Measurements from ENCODE around the gene DNAI1.
A peak's percentile ranks its signal among the peaks of the same experiment; 100 is the strongest.
"Not testable (repeated sequence)": the region's sequence is repeated elsewhere in the genome, so short reads cannot be mapped to it uniquely, and the experiment has no call there.

DNAI1 gene

DNA sequence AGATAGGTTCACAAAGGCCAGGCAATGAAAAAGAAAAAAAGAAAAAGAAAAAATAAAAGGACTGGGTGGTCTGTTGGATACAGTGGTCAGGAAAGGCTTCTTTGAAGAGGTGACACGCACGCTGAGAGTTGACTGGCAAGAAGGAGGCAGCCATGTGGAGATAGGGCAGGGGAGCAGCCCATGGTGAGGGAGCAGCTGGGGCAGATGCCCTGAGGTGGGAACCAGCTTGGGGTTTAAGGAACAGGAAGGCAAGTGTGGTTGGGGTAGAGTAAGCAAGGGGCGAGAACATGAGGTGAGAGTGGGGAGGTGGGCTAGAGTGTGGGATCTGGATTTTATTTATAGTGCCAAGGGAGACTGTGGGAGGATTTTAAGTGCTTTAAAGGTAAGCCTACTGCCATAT lies 57.4 kb downstream of the DNAI1 start:
- no peak for DNase-seq

- DNase-seq: no peak
These were observed 58.6 kb downstream of the DNAI1 start for GRCh38 chr9:34517185-34517584.

DNA sequence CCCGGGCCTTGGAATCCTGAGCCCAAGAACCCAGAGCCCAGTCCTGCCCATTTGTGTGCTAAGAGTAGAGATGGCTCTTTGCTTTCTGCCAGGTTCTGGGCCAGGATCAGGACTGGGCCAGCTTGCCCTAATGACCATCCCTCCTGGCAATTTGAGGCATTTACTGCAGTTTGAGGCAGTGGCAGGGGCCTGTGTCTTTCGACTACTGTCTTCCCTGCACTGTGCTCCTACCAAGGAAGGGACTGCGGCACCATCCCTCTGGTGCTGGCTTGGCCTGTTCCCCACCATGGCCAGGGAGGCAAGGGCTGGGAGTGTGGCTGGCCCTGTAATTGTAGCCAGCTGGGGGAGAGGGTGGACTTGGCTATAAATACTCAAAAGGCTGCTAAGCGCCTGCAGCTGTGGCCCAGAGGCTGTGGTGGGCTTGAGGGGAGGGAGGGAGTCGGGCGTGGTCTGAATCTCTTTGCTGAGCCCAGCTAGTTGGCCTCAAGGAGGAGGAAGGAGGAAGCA lies 59.6 kb downstream of the DNAI1 start:
- peak; percentile 9 for DNase-seq

DNA sequence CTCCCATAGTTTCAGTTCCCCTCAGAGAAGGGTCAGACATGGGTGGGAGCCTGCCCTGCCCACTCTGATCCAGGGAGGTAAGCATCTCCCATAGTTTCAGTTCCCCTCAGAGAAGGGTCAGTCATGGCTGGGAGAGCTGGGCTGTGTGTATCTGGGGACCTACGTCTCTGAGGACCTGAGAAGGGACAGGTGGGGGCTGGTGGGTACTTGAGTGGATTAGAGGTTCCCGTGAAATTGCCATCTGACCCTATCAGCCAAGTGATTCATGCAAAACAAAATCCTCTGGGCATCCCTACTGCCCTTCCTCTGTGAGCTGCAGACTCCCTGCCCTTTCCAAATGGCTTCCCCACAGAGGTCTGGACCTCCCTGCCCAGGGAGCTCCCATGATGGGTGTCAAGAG lies 60.3 kb downstream of the DNAI1 start:
- no peak for DNase-seq

DNA sequence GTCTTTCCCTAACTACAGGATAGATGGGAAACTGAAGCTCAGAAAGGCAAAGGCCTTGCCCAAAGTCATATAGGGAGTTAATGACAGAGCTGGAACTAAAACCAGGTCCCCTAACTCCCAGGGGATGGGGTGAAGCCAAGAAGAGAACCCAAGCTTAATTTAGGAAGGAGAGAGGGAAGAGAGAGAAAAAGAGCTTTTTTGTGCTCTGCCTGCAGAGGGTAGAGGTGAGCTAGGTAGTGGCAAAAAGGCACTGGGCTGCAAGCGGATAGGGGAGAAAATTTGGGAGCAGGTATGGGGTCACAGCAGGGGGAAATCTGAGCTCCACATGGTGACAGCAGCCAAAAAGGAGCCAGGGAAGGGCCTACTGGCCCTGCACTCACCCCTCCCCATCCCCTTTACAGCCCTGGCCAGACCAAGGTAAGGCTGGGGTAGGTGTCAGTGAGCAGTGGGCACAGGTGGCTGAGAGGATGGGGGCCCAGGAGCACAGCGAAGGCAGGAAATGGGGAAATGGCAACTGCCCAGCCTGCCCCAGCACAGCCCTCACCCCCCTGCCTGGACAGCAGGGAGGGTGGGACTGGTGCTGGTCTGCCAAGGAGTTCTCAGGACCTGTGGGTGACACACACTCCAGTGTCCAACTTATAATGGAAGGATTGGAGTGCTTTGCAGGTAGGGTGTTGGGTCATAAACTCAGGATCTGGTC lies 60.9 kb downstream of the DNAI1 start:
- DNase-seq: no peak

- DNase-seq: no peak
These were observed 61.5 kb downstream of the DNAI1 start for GRCh38 chr9:34520096-34520495.

- DNase-seq: no peak
These were observed 62.1 kb downstream of the DNAI1 start for GRCh38 chr9:34520505-34521385.

DNA sequence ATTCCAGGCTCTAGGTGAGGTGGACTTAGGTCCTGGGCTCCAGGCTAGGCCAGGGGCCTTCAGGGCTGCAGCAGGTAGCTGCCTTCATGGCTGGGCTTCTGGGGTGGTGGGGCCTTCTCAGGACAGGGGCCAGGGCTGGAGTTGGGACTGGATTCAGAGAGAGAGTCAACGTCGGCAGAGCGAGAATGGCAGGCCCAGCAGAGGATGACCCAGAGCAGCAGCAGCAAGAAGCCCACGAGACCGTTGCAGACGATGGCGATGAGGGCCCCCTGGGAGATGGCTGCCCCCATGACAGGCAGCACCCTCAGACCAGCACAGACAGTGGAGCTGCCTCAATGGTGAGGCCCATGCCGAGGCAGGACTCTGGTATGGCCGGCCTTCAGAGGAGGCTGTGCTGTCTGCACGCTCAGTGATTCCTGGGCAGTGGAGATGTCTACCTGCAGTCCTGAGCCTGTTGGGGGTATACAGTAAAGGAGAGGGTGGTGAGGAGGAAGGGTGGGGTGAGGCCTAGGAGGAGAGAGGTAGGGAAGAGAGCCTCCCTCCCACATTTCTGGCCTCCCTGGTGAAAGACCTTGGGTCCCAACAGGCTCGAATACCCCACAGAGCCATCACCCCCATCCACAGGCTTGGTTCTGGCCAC lies 62.9 kb downstream of the DNAI1 start:
- no peak for DNase-seq

- no peak for DNase-seq
These were observed 63.7 kb downstream of the DNAI1 start for GRCh38 chr9:34522091-34522887.

- DNase-seq: peak; percentile 92
These were observed 64.6 kb downstream of the DNAI1 start, which contains the start of gene ENHO for GRCh38 chr9:34522971-34523797. Gene ENHO, minus strand, starts transcription at chr9:34522990. Its CDS starts 1,295 bp downstream, at chr9:34521695.

DNA sequence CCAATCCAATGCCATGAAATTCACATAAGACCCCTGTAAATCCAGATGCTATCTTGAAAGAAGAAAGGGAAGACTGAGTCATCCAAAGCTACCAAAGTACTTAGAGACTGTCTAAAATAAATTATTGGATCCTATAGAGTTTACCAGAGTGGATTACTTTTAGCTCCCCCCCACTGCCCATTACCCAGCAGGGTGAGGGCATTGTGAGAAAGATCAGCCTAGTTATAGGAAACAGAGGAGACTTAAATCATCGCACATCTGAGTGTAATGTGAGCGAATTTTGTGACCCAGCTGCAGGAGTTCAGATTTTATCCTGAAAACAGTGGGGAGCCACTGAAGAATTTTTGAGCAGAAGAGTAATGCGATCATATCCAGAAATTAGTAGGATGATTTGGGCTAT lies 65.7 kb downstream of the DNAI1 start:
- DNase-seq: no peak

DNA sequence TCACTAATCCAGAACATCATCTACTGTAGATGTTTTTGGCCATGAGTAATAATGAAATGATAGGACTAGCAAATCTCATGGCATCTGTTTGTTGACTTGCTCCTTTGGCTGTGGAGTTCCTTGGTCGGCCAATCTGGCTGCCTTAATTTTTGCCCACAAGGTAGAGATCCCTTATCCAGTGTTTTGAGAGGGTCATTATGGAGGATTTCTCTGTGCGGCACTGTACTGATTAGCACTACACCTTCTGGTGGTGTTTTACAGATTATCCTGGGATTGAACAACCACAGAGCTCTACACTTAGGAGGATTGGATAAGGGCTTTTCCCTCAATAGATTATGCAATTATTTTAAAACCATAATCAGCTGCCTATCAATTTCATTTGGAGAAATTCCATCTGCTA lies 67.4 kb downstream of the DNAI1 start:
- DNase-seq: peak; percentile 95

DNA sequence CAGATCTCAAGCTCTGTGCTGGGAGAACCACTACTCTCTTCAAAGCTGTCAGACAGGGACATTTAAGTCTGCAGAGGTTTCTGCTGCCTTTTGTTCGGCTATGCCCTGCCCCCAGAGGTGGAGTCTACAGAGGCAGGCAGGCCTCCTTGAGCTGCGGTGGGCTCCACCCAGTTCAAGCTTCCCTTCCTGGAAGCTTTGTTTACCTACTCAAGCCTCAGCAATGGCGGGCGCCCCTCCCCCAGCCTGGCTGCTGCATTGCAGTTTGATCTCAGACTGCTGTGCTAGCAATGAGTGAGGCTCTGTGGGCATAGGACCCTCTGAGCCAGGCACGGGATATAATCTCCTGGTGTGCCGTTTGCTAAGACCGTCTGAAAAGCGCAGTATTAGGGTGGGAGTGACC lies 73.4 kb downstream of the DNAI1 start:
- DNase-seq: not testable (repeated sequence)

DNA sequence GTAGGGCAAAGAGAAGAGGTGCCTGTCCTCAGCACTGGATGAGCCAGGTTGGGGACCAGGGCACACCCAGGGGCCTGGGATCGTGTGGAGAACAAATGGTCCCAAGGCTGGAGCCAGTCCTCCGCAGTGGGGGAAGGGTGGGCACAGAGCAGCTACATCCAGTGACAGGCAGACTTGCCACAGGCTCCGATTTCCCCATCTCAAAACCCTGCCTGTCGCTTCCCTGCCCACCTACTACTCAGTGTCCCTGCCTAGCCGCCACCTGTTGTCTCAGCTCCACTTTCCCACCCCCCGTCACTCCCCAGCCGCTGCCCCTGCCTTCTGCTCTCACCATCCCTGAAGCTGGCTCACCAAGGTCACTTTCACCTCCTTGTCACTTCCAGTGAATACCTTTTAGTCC lies 78.1 kb downstream of the DNAI1 start:
- peak; percentile 21 for DNase-seq

DNA sequence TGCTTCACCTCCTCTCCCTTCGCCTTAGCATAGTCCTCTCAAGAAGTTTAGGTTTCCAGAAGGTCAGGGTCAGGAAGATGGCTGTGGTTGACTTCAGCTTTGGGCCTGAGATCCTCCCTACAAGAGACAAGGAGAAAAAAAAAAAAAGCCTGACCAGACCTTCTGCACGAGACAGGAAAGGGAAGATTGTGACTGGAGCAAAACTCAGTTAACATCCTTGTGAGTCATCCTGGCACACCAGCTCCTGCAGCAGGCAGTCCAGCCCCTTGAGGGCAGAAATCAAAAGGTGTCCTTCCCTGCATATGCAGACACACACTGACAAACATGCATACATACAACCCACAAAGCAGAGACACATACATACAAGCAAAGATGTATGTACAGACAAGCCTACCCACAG lies 82.2 kb downstream of the DNAI1 start:
- DNase-seq: no peak

DNA sequence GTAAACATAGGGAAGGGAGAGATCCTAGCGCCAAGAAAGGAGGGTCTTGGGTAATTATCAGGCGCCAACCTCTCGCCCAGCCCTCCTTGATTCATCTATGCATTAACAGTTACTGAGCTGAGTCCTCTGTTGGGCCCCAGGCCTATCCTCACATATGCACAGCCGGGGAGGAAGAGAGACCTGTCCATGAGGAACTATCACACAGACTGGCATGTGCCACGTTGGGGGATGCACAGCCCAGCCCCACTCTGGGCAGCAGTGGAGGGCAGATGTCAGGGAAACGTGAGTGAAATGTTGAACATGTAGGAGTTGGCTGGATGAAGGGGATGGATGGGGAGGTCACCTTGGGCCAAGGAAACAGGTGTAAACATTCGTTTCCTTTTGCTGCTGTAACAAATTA lies 82.9 kb downstream of the DNAI1 start:
- DNase-seq: no peak

GRCh38 chr9:34544035-34544434 lies 85.4 kb downstream of the DNAI1 start:
- DNase-seq: no peak

DNA sequence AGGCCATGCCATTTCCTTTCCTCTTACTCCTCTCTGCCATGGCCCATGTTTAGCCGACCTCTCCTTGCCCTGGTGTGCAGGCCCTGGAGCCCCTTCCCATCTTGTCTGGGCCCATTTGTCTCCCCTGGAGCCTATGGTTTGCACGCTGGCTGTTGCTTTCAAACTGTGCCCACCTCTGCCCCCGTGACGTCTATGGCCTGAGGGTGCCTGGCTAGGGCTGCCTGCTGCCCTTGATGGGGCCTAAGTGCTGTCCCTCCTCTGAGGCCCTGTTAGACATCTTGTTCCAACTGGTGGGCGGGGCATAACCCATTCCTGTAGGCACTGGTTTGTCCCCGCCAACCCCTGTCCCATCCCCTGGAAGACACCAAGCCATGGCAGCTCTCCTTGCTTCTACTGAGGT lies 86.9 kb downstream of the DNAI1 start:
- no peak for DNase-seq

DNA sequence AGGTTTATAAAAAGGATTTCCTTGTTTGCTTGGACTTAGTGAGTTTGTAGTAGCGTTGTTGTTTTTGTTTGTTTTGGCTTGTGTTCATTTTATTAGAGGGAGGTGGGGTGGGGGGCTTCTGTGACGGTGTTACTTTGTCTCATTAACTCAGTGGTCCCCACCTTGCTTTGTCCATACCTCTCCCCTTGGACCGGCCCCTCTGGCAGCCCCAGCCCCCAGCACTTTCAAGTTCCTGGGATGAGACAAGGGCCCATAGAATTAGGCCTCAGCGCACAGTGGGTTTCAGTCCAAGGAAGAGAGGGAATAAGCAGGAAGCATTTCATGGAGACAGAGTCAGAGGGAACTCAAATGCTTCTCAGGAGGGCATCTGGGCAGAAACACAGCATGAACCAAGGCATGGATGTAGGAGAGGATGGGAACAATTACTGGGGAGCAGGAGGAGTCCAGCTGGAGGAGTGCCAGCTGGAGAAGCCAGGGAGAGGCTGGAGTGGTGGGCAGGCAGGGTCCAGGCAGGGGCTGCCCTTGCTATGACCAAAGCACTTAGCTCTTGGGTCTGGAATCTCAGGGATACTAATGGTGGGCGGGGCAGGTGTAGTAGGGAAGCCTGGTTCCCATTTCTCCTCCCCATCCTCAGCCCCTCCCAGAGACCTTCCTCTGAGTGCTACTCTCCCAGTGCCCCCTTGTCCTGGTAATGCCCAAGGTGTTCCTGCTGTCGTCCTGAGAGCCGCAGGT lies 87.7 kb downstream of the DNAI1 start:
- DNase-seq: no peak

GRCh38 chr9:34546834-34547827 lies 88.5 kb downstream of the DNAI1 start:
- peak; percentile 84 for DNase-seq
